GM19463 (cell line): ENCODE data around the gene KIF6.

Experiments
- ATAC-seq: cut with Tn5 transposase; IDR thresholded peaks from one replicate; pipeline ENCODE4 v1.9.1; 2021; ENCODE audit warnings: mild to moderate bottlenecking, moderate library complexity; ENCODE audit not compliant: unreplicated experiment

Gene KIF6

GRCh38 chr6:39393075-39393474 is 332.1 kb downstream of the KIF6 start:
- ATAC-seq: no peak

GRCh38 chr6:39391182-39391581 is 334.0 kb downstream of the KIF6 start:
- no peak for ATAC-seq

- ATAC-seq: peak; percentile 12
Observed at GRCh38 chr6:39389484-39389767, 335.8 kb downstream of the KIF6 start.

- peak; percentile 76 for ATAC-seq
Observed at GRCh38 chr6:39388606-39389483, 336.4 kb downstream of the KIF6 start.

- no peak for ATAC-seq
Observed at GRCh38 chr6:39387785-39388184, 337.4 kb downstream of the KIF6 start.

GRCh38 chr6:39386487-39386886 is 338.7 kb downstream of the KIF6 start:
- ATAC-seq: no peak

- no peak for ATAC-seq
Observed at GRCh38 chr6:39381550-39382140, 343.6 kb downstream of the KIF6 start.

GRCh38 chr6:39380837-39381549 is 344.2 kb downstream of the KIF6 start:
- no peak for ATAC-seq

- ATAC-seq: no peak
Observed at GRCh38 chr6:39378960-39379425, 346.2 kb downstream of the KIF6 start.

- no peak for ATAC-seq
Observed at GRCh38 chr6:39378175-39378959, 346.8 kb downstream of the KIF6 start.

- ATAC-seq: peak; percentile 73
Observed at GRCh38 chr6:39377539-39377950, 347.7 kb downstream of the KIF6 start.

- ATAC-seq: no peak
Observed at GRCh38 chr6:39375405-39375804, 349.8 kb downstream of the KIF6 start.

- ATAC-seq: no peak
Observed at GRCh38 chr6:39370390-39370789, 354.8 kb downstream of the KIF6 start.

GRCh38 chr6:39369987-39370386 is 355.2 kb downstream of the KIF6 start:
- ATAC-seq: no peak

GRCh38 chr6:39367700-39368099 is 357.5 kb downstream of the KIF6 start:
- ATAC-seq: no peak

GRCh38 chr6:39366931-39367618 is 358.1 kb downstream of the KIF6 start:
- no peak for ATAC-seq

GRCh38 chr6:39365281-39366074 is 359.7 kb downstream of the KIF6 start:
- ATAC-seq: no peak

GRCh38 chr6:39363280-39363679 is 361.9 kb downstream of the KIF6 start:
- no peak for ATAC-seq

GRCh38 chr6:39362487-39362865 is 362.7 kb downstream of the KIF6 start:
- no peak for ATAC-seq
